ENCODE results near the gene CACNG5.

GRCh38 chr17:66790501-66791061 is 44.3 kb upstream of the CACNG5 start:
- TF ChIP-seq POLR2A (IDR thresholded peaks at IDR 0.05) (no peak), CTCF (IDR thresholded peaks at IDR 0.05) (no peak)

All from heart left ventricle (tissue), 13 donors.